Vagina (tissue), 2 donors: ENCODE measurements around the gene C1orf216. TPM values are rescaled to one million over a fixed set of nuclear protein-coding genes. Genes with fewer than 3 reads are reported as not detected.

Experiments
- DNase-seq, 2 donors: peaks; one replicate each; pipeline ENCODE4 v3.0.0-alpha.2; 2017; ENCODE audit errors: extremely low spot score in 2 of 2
- H3K27ac ChIP-seq: fragments of 200-600 bp; sonication (generic); one replicate; pipeline ENCODE4 v1.5.1; 2019
- H3K27me3 ChIP-seq: fragments of 200-600 bp; sonication (generic); one replicate; pipeline ENCODE4 v1.5.1; 2019
- H3K36me3 ChIP-seq, 2 donors: fragments of 200-600 bp; sonication (generic); one replicate each; pipeline ENCODE4 v1.5.1; 2017 to 2019
- H3K4me1 ChIP-seq: fragments of 200-600 bp; sonication (generic); one replicate; pipeline ENCODE4 v1.5.1; 2019
- H3K4me3 ChIP-seq, 2 donors: fragments of 200-600 bp; sonication (generic); 1 replicate in 1 of 2; 2 replicates in 1 of 2; pipeline ENCODE4 v1.5.1; 2016 to 2019
- H3K9me3 ChIP-seq: fragments of 200-600 bp; sonication (generic); one replicate; pipeline ENCODE4 v1.5.1; 2019
- CTCF ChIP-seq, 3 experiments: fragments of 450-650 bp in 2 of 3; fragments of 200-600 bp in 1 of 3; sonication (generic) in 1 of 3; IDR thresholded peaks; one replicate each; pipeline ENCODE4 v1.5.1; 2017 to 2019; ENCODE audit warnings: antibody characterized with exemption in 3 of 3, mild to moderate bottlenecking in 2 of 3, moderate library complexity in 2 of 3
- POLR2A ChIP-seq, 2 donors: fragments of 450-650 bp; IDR thresholded peaks; one replicate each; pipeline ENCODE4 v1.6.1; 2017; ENCODE audit warnings: antibody characterized with exemption in 2 of 2, mild to moderate bottlenecking in 2 of 2, moderate library complexity in 2 of 2
- POLR2AphosphoS5 ChIP-seq, 2 donors: sonication (generic); formaldehyde crosslinking; IDR thresholded peaks; one replicate each; pipeline ENCODE4 v1.9.0; 2017; ENCODE audit warnings: antibody characterized with exemption in 2 of 2, mild to moderate bottlenecking in 2 of 2, low read depth in 1 of 2; ENCODE audit not compliant: insufficient read depth in 1 of 2
- intact Hi-C: fragments of 100-400 bp; cut with DNase I; formaldehyde crosslinking; loops from one replicate; pipeline ENCODE4 v1.15.1; 2023
- total RNA-seq: library from RNA; depleted of rRNA; stranded (reverse); fragments of >200 nt; gene quantifications from one replicate; pipeline ENCODE4 v1.2.3, GENCODE V29; 2016

Gene C1orf216
- total RNA-seq, 1 donor from 2014 or later = 12.5 TPM

GRCh38 chr1:35674111-35674510 lies 44.6 kb downstream of the C1orf216 start:
- Histone ChIP-seq H3K4me3 (no peak overlapping the region), H3K36me3 (no peaks in the 10 kb centered on the region), H3K27ac (no peak overlapping the region), H3K27me3 (no peaks in the 10 kb centered on the region), H3K4me1 (no peaks in the 10 kb centered on the region), H3K9me3 (no peaks in the 10 kb centered on the region)
- TF ChIP-seq POLR2A (IDR thresholded peaks at IDR 0.05) (no peak), POLR2AphosphoS5 (IDR thresholded peaks at IDR 0.05; ENCODE audit: insufficient read depth in 1 of 2, low read depth in 1 of 2) (no peak), CTCF (IDR thresholded peaks at IDR 0.05) (no peak)
- intact Hi-C loops = no loop called here
- DNase-seq = no peak

- intact Hi-C loops = no loop called here
- Histone ChIP-seq H3K36me3 (no peaks in the 10 kb centered on the region), H3K9me3 (no peaks in the 10 kb centered on the region), H3K4me3 (no peak overlapping the region), H3K4me1 (no peaks in the 10 kb centered on the region), H3K27ac (no peak overlapping the region), H3K27me3 (no peaks in the 10 kb centered on the region)
- DNase-seq = no peak
- no peak for TF ChIP-seq CTCF (IDR thresholded peaks at IDR 0.05)
- TF ChIP-seq POLR2A (IDR thresholded peaks at IDR 0.05) = no peak
- no peak for TF ChIP-seq POLR2AphosphoS5 (IDR thresholded peaks at IDR 0.05; ENCODE audit: insufficient read depth in 1 of 2, low read depth in 1 of 2)
Measured at GRCh38 chr1:35672116-35672515, 46.6 kb downstream of the C1orf216 start.

- no peak for DNase-seq
- Histone ChIP-seq H3K27me3 (no peaks in the 10 kb centered on the region), H3K27ac (no peak overlapping the region), H3K9me3 (no peaks in the 10 kb centered on the region), H3K4me1 (no peaks in the 10 kb centered on the region), H3K4me3 (no peak overlapping the region), H3K36me3 (no peaks in the 10 kb centered on the region)
- intact Hi-C loops = no loop called here
- TF ChIP-seq POLR2AphosphoS5 (IDR thresholded peaks at IDR 0.05; ENCODE audit: insufficient read depth in 1 of 2, low read depth in 1 of 2) (no peak), CTCF (IDR thresholded peaks at IDR 0.05) (no peak), POLR2A (IDR thresholded peaks at IDR 0.05) (no peak)
Measured at GRCh38 chr1:35668506-35668905, 50.2 kb downstream of the C1orf216 start.

- Histone ChIP-seq H3K27me3 (no peaks in the 10 kb centered on the region), H3K36me3 (no peaks in the 10 kb centered on the region), H3K27ac (no peak overlapping the region), H3K9me3 (no peaks in the 10 kb centered on the region), H3K4me3 (no peak overlapping the region), H3K4me1 (no peaks in the 10 kb centered on the region)
- intact Hi-C loops = no loop called here
- TF ChIP-seq CTCF (IDR thresholded peaks at IDR 0.05) (no peak), POLR2A (IDR thresholded peaks at IDR 0.05) (no peak)
- DNase-seq = no peak
Measured at GRCh38 chr1:35666916-35667315, 51.8 kb downstream of the C1orf216 start.

- Histone ChIP-seq H3K9me3 (no peaks in the 10 kb centered on the region), H3K27me3 (no peaks in the 10 kb centered on the region), H3K4me1 (no peaks in the 10 kb centered on the region), H3K36me3 (no peaks in the 10 kb centered on the region), H3K27ac (no peak overlapping the region), H3K4me3 (no peak overlapping the region)
- intact Hi-C loops = no loop called here
- no peak for DNase-seq
- TF ChIP-seq CTCF (IDR thresholded peaks at IDR 0.05) (no peak), POLR2A (IDR thresholded peaks at IDR 0.05) (no peak), POLR2AphosphoS5 (IDR thresholded peaks at IDR 0.05; ENCODE audit: insufficient read depth in 1 of 2, low read depth in 1 of 2) (no peak)
Measured at GRCh38 chr1:35666216-35666615, 52.5 kb downstream of the C1orf216 start.

Other genes starting within 250 kb of the C1orf216 start
- gene KIAA0319L, start 161.5 kb downstream of the C1orf216 start, total RNA-seq = 50.6 TPM
- gene NCDN, start 161.1 kb downstream of the C1orf216 start, total RNA-seq = 24.8 TPM
- gene TFAP2E, start 145.6 kb downstream of the C1orf216 start, total RNA-seq = 6.4 TPM
- 39.3 TPM for gene PSMB2, start 77.4 kb downstream of the C1orf216 start, total RNA-seq
- 1.7 TPM for gene CLSPN, start 51.1 kb upstream of the C1orf216 start, total RNA-seq
- 18.4 TPM for gene AGO4, start 89.1 kb upstream of the C1orf216 start, total RNA-seq
- 31.7 TPM for gene AGO1, start 164.3 kb upstream of the C1orf216 start, total RNA-seq
- 17.2 TPM for gene AGO3, start 212.2 kb upstream of the C1orf216 start, total RNA-seq